GF-D8 (cell line): ENCODE data around the gene CDK12.

Source experiments
- DNase-seq: peaks from one replicate; lab custom pipeline; 2025; lab: John Stamatoyannopoulos, UW

CDK12 gene

GRCh38 chr17:39582658-39583057 lies 121.4 kb downstream of the CDK12 start:
- no peak for DNase-seq
